Frontal cortex (tissue), 4 donors: ENCODE data around the gene LAIR1. TPM values are rescaled to one million over a fixed set of nuclear protein-coding genes. Genes with fewer than 3 reads are reported as not detected.
"Not testable (repeated sequence)": the region's sequence is repeated elsewhere in the genome, so short reads cannot be mapped to it uniquely, and the experiment has no call there.

Experiments
- DNase-seq, 2 donors: peaks; one replicate each; pipeline ENCODE4 v3.0.0; 2012; ENCODE audit warnings: low spot score in 2 of 2
- FAIRE-seq: peaks from 2 replicates; lab custom pipeline; 2012; peaks lifted over from hg19 to GRCh38; lab: Jason Lieb, UNC
- total RNA-seq: library from RNA; depleted of rRNA; stranded (reverse); fragments of >200 nt; gene quantifications from one replicate; pipeline ENCODE4 v1.2.3, GENCODE V29; 2014
- donor health status: control.
- donor health status: control.
- donor health status: control.

LAIR1 gene
- total RNA-seq, 1 donor from 2014 or later, result 1.6 TPM

DNA sequence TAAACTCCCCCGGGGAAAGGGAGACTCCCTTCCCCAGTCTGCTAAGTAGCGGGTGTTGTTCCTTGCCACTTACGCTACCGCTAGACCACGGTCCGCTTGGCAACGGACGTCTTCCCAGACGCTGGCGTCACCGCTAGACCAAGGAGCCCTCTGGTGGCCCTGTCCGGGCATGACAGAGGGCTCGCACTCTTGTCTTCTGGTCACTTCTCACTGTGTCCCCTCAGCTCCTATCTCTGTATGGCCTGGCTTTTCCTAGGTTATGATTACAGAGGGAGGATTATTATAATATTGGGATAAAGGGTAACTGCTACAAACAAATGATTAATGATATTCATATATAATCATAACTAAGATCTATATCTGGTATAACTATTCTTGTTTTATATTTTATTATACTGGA is 41.8 kb downstream of the LAIR1 start:
- not testable (repeated sequence) for DNase-seq, FAIRE-seq

DNA sequence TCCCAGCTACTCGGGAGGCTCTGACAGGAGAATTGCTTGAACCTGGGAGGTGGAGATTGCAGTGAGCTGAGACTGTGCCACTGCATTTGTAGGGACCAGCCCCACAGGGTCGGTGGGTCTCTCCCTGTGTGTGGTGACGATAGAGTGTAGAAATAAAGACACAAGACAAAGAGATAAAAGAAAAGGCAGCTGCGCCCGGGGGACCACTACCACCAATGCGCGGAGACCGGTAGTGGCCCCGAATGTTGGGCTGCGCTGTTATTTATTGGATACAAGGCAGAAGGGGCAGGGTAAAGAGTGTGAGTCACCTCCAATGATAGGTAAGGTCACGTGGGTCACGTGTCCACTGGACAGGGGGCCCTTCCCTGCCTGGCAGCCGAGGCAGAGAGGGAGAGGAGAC is 42.4 kb downstream of the LAIR1 start:
- not testable (repeated sequence) for FAIRE-seq, DNase-seq

DNA sequence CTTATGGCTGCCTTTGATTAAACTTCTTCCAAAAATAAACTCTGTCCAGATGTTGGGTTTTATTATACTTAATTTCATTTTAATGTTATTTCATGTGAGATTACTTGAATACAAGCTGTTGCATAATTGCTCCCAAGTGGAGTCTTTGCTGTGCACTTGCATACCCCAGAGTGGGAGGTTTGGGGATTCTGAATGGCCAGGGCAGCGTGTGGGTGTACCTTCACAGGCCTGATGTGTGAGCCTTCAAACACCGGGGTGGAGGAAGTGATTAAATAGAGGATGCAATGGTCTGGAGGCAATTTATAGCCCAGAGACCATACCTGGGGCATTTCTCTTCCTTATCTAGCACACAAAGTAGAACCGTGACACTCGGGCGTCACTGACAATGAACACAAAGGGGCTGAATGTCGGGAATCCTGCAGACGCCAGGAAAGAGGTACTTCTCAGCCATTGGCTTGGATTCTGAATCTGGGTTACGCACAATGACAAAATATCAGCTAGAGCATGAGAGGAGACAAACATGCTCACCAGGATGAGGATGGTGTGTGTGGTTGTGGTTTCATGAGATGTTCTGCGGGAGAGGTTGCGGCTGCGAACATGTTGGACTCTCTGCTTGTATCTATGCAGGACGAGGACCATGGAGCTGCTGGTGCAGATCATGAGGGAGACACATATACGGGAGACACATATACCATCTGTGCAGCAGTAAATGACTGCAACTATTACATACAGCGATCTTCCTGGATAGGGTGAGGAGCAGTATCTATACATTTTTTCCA is 44.6 kb downstream of the LAIR1 start:
- DNase-seq (no peak), FAIRE-seq (no peak)

GRCh38 chr19:54319049-54319448 is 45.7 kb downstream of the LAIR1 start:
- FAIRE-seq (no peak), DNase-seq (no peak)

DNA sequence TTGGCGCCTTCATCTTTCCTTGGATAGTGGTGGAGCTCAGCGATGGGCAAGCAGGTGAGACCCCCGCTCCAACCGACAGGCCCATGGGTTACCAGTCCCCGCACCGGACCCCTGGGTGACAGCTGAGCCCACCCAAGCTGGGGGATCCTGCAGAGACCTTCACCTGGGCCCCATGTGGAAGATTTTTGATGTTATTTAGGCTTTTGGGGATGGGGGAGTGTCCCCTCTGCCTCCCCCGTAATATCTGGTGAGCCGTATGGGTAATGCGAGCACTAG is 46.8 kb downstream of the LAIR1 start:
- FAIRE-seq, result no peak
- no peak for DNase-seq

- DNase-seq (no peak), FAIRE-seq (no peak)
Measured at GRCh38 chr19:54317108-54317964, 47.4 kb downstream of the LAIR1 start.

- FAIRE-seq (no peak), DNase-seq (no peak)
Measured at GRCh38 chr19:54316746-54317107, 48.0 kb downstream of the LAIR1 start.

DNA sequence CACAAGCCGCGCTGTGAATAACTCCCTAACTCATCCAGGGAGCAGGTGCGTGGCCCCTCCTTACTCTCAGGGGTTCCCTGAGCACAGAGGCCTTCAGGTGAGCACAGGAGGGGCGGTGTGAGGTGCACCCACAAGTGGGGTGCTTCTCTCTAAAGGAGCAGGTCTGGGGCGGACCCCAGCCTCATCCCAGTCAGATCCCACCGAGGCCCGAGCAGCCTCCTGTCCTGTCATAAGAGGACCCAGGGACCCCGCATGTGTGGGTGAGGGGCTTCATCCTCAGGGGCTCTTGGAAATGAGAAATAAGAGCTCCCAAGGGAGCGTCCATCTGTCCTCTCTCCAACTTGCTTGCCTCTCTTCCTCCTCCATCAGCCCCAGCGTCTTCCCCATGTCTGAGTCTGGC is 48.8 kb downstream of the LAIR1 start:
- FAIRE-seq, result no peak
- DNase-seq, result no peak

GRCh38 chr19:54312436-54313377 is 52.0 kb downstream of the LAIR1 start, which contains the start of gene LILRA5:
Gene LILRA5, minus strand, starts transcription at chr19:54313166. Its CDS starts 147 bp downstream, at chr19:54313019.
- DNase-seq (no peak), FAIRE-seq (no peak)

GRCh38 chr19:54312011-54312410 is 52.7 kb downstream of the LAIR1 start:
- FAIRE-seq, result no peak

DNA sequence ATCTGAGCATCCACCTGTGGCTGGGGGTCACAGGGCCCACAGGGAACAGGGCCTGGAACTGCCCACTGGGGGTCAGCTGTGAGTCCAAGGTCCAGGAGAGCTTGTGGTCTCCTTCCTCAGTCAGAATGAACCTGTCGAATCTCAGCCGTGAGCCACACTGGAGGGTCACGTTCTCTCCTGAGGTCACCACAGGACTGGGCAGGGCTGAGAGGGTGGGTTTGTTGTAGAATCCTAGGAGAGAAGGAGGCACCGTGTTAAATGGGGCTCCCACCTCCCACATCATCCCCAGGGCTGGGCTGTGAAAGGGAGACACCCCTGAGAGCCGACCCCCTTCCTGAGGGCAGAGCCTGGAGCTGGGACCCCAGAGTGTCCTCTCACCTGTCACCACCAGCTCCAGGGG is 53.2 kb downstream of the LAIR1 start:
- FAIRE-seq, result no peak
- DNase-seq, result no peak

More at GRCh38 chr19:54312011-54312410, 52.7 kb downstream of the LAIR1 start:
- no peak for DNase-seq

GRCh38 chr19:54310543-54310942 is 54.2 kb downstream of the LAIR1 start:
- DNase-seq (no peak), FAIRE-seq (no peak)

DNA sequence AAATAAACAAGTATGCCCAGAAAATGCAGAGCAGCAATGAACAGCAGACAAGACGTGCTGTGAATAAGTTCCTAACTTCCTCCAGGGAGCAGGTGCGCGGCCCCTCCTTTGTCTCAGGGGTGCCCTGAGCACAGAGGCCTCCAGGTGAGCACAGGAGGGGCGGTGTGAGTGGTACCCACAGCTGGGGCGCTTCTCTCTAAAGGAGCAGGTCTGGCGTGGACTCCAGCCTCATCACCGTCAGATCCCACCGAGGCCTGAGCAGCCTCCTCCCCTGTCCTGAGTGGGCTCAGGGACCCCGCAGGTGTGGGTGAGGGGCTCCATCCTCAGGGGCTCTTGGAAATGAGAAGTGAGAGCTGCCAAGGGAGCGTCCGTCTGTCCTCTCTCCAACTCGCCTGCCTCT is 54.9 kb downstream of the LAIR1 start:
- DNase-seq, result no peak
- FAIRE-seq, result no peak

GRCh38 chr19:54307389-54308020 is 57.2 kb downstream of the LAIR1 start:
- DNase-seq, result no peak
- FAIRE-seq, result no peak

- FAIRE-seq, result no peak
- no peak for DNase-seq
Measured at GRCh38 chr19:54305141-54305540, 59.6 kb downstream of the LAIR1 start.

GRCh38 chr19:54302257-54302656 is 62.5 kb downstream of the LAIR1 start:
- no peak for FAIRE-seq
- no peak for DNase-seq
